GM12878 (cell line): Measurements from ENCODE around the gene NRP2.

Experiments used
- DPF2 ChIP-seq: fragments of 450-650 bp; IDR thresholded peaks from 2 replicates; pipeline ENCODE4 v1.6.1; 2017; ENCODE audit warnings: mild to moderate bottlenecking
- EP300 ChIP-seq, 2 experiments: fragments of 150-350 bp in 1 of 2; IDR thresholded peaks; 2 replicates each; pipeline ENCODE4 v1.6.1; 2011 to 2012; ENCODE audit warnings: low read depth in 2 of 2, low read length in 2 of 2, borderline replicate concordance in 1 of 2, improper control_type of control experiment in 1 of 2, inconsistent platforms in 1 of 2; ENCODE audit not compliant: control insufficient read depth in 1 of 2
- ESRRA ChIP-seq: IDR thresholded peaks from 2 replicates; pipeline ENCODE4 v1.6.1; 2012; ENCODE audit warnings: mild to moderate bottlenecking, low read length, improper control_type of control experiment
- JUND ChIP-seq: IDR thresholded peaks from 2 replicates; pipeline ENCODE4 v1.6.1; 2012; ENCODE audit warnings: low read depth, mild to moderate bottlenecking, low read length, improper control_type of control experiment, moderate library complexity
- MAX ChIP-seq: IDR thresholded peaks from 2 replicates; pipeline ENCODE4 v1.6.1; 2012; ENCODE audit warnings: low read depth, low read length, improper control_type of control experiment
- PAX8 ChIP-seq: fragments of 450-650 bp; IDR thresholded peaks from 2 replicates; pipeline ENCODE4 v1.6.1; 2017; ENCODE audit warnings: mild to moderate bottlenecking, moderate library complexity
- POLR2AphosphoS5 ChIP-seq: IDR thresholded peaks from 2 replicates; pipeline ENCODE4 v1.6.1; 2011; ENCODE audit warnings: mild to moderate bottlenecking, low read length, inconsistent platforms
- RFX5 ChIP-seq: IDR thresholded peaks from 2 replicates; pipeline ENCODE4 v1.6.1; 2011; ENCODE audit warnings: low read depth, low read length, improper control_type of control experiment
- ZNF207 ChIP-seq: fragments of 450-650 bp; IDR thresholded peaks from 2 replicates; pipeline ENCODE4 v1.6.1; 2014; ENCODE audit warnings: antibody characterized with exemption, mild to moderate bottlenecking, borderline replicate concordance

GRCh38 chr2:205836477-205837221 is 154.3 kb downstream of the NRP2 start:
- TF ChIP-seq JUND (no peak), MAX (no peak), ESRRA (no peak), DPF2 (no peak), PAX8 (no peak), EP300 (IDR thresholded peaks at IDR 0.05; ENCODE audit: borderline replicate concordance in 1 of 2, control insufficient read depth in 1 of 2, low read depth in 2 of 2, low read length in 2 of 2) (no peak), POLR2AphosphoS5 (no peak), ZNF207 (no peak), RFX5 (no peak)
